ENCODE results near the gene PHETA2. TPM values are rescaled to one million over a fixed set of nuclear protein-coding genes. Genes with fewer than 3 reads are reported as not detected.

PHETA2 gene
- total RNA-seq, 1 donor from 2014 or later: 8.1 TPM

- Mint-ChIP-seq H3K4me1 (peaks cover 45% of the 10 kb centered on the region), H3K27me3 (ENCODE audit: low read depth) (no peaks in the 10 kb centered on the region), H3K27ac (no peak overlapping the region), H3K9me3 (no peaks in the 10 kb centered on the region), H3K4me3 (no peak overlapping the region), H3K36me3 (peaks cover 3% of the 10 kb centered on the region)
- no peak for TF ChIP-seq CTCF (IDR thresholded peaks at IDR 0.05; ENCODE audit: unreplicated experiment)
- DNase-seq (ENCODE audit: low spot score in 2 of 2, unreplicated experiment in 2 of 2): no peak
Observed at GRCh38 chr22:42076764-42077485, 2.9 kb downstream of the PHETA2 start.

- H3K9me3 Mint-ChIP-seq: no peaks in the 10 kb centered on the region
- no peak for TF ChIP-seq CTCF (IDR thresholded peaks at IDR 0.05; ENCODE audit: unreplicated experiment)
- H3K27ac Mint-ChIP-seq: peak overlapping the region; percentile 98
- H3K36me3 Mint-ChIP-seq: peaks cover 7% of the 10 kb centered on the region
- H3K4me1 Mint-ChIP-seq: peaks cover 42% of the 10 kb centered on the region
- H3K4me3 Mint-ChIP-seq: no peak overlapping the region
- no peak for DNase-seq (ENCODE audit: low spot score in 2 of 2, unreplicated experiment in 2 of 2)
- no peaks in the 10 kb centered on the region for H3K27me3 Mint-ChIP-seq (ENCODE audit: low read depth)
Observed at GRCh38 chr22:42077486-42078125, 3.6 kb downstream of the PHETA2 start.

- H3K4me1 Mint-ChIP-seq: peaks cover 31% of the 10 kb centered on the region
- H3K27me3 Mint-ChIP-seq (ENCODE audit: low read depth): no peaks in the 10 kb centered on the region
- no peak for DNase-seq (ENCODE audit: low spot score in 2 of 2, unreplicated experiment in 2 of 2)
- no peak for TF ChIP-seq CTCF (IDR thresholded peaks at IDR 0.05; ENCODE audit: unreplicated experiment)
- H3K9me3 Mint-ChIP-seq: no peaks in the 10 kb centered on the region
- peaks cover 11% of the 10 kb centered on the region for H3K36me3 Mint-ChIP-seq
- H3K4me3 Mint-ChIP-seq: peak overlapping the region; percentile 85
- peak overlapping the region; percentile 98 for H3K27ac Mint-ChIP-seq
Observed at GRCh38 chr22:42078469-42079318, 4.6 kb downstream of the PHETA2 start.

- Mint-ChIP-seq H3K4me3 (peak within 1 kb of the TSS; percentile 85), H3K27ac (peak within 1 kb of the TSS; percentile 98), H3K36me3 (peaks cover 18% of the 10 kb centered on the region), H3K4me1 (peaks cover 30% of the 10 kb centered on the region), H3K9me3 (no peaks in the 10 kb centered on the region), H3K27me3 (ENCODE audit: low read depth) (no peaks in the 10 kb centered on the region)
- DNase-seq (ENCODE audit: low spot score in 2 of 2, unreplicated experiment in 2 of 2): peak; percentile 97 to 99
- no peak for TF ChIP-seq CTCF (IDR thresholded peaks at IDR 0.05; ENCODE audit: unreplicated experiment)
Observed at GRCh38 chr22:42079319-42080251, 5.5 kb downstream of the PHETA2 start, which contains the start of gene SMDT1. TSS of gene SMDT1 (plus strand) at chr22:42079700. CDS start at chr22:42079769, 69 bp downstream.

- Mint-ChIP-seq H3K36me3 (peaks cover 21% of the 10 kb centered on the region), H3K4me3 (peak overlapping the region; percentile 85), H3K27me3 (ENCODE audit: low read depth) (no peaks in the 10 kb centered on the region), H3K4me1 (peaks cover 26% of the 10 kb centered on the region), H3K27ac (peak overlapping the region; percentile 98), H3K9me3 (no peaks in the 10 kb centered on the region)
- no peak for TF ChIP-seq CTCF (IDR thresholded peaks at IDR 0.05; ENCODE audit: unreplicated experiment)
- peak in 1 of 2 experiments; percentile 46 for DNase-seq (ENCODE audit: low spot score in 2 of 2, unreplicated experiment in 2 of 2)
Observed at GRCh38 chr22:42080287-42080686, 6.2 kb downstream of the PHETA2 start.

Data from mesothelial cell of epicardium (in vitro differentiated cells).